CD8-positive, alpha-beta memory T cell (primary cell): ENCODE measurements around the gene DAGLA. TPM values are rescaled to one million over a fixed set of nuclear protein-coding genes. Genes with fewer than 3 reads are reported as not detected.
A peak's percentile ranks its signal among the peaks of the same experiment; 100 is the strongest.

Source experiments
- CTCF ChIA-PET: fragments of 350-600 bp; sonication (Branson Sonifier 250); formaldehyde crosslinking; loops from one replicate; lab custom pipeline; 2021; ENCODE audit warnings: antibody characterized with exemption; lab: Charles Lee
- POLR2A ChIA-PET: fragments of 350-600 bp; sonication (Branson Sonifier 250); formaldehyde crosslinking; loops from one replicate; lab custom pipeline; 2021; ENCODE audit warnings: antibody characterized with exemption; lab: Charles Lee
- DNase-seq, 5 donors: peaks; one replicate each; pipeline versions ENCODE4 v3.0.0 to v3.0.0-alpha.2; 2020 to 2022; ENCODE audit warnings: mixed read lengths in 1 of 5
- H3K27ac ChIP-seq: one replicate; pipeline ENCODE4 v1.7.0; 2013; ENCODE audit warnings: low read depth, mild to moderate bottlenecking, low read length, moderate library complexity
- H3K27me3 ChIP-seq: 2 replicates; pipeline ENCODE4 v1.7.0; 2013; ENCODE audit warnings: low read length, mild to moderate bottlenecking; ENCODE audit not compliant: insufficient read depth, poor library complexity, severe bottlenecking
- H3K36me3 ChIP-seq: 2 replicates; pipeline ENCODE4 v1.7.0; 2013; ENCODE audit warnings: mild to moderate bottlenecking, low read length, moderate library complexity; ENCODE audit not compliant: insufficient read depth
- H3K4me1 ChIP-seq: 2 replicates; pipeline ENCODE4 v1.7.0; 2013; ENCODE audit warnings: mild to moderate bottlenecking, low read length, moderate library complexity; ENCODE audit not compliant: insufficient read depth
- H3K4me3 ChIP-seq: 2 replicates; pipeline ENCODE4 v1.7.0; 2013; ENCODE audit warnings: mild to moderate bottlenecking, low read length
- H3K9me3 ChIP-seq: 2 replicates; pipeline ENCODE4 v1.7.0; 2013; ENCODE audit warnings: mild to moderate bottlenecking, low read length
- H3K27ac Mint-ChIP-seq, 8 donors: one replicate each; pipeline ENCODE4 v1.8.0; 2020 to 2021; ENCODE audit warnings: mixed read lengths in 8 of 8, mild to moderate bottlenecking in 6 of 8, inconsistent platforms in 3 of 8, moderate library complexity in 3 of 8
- H3K27me3 Mint-ChIP-seq, 2 donors: one replicate each; pipeline ENCODE4 v1.8.0; 2020 to 2021; ENCODE audit warnings: mixed read lengths in 2 of 2, mild to moderate bottlenecking in 1 of 2, moderate library complexity in 1 of 2
- H3K36me3 Mint-ChIP-seq, 3 donors: one replicate each; pipeline ENCODE4 v1.8.0; 2020 to 2021; ENCODE audit warnings: mixed read lengths in 3 of 3, inconsistent platforms in 1 of 3, mild to moderate bottlenecking in 1 of 3
- H3K4me1 Mint-ChIP-seq, 3 donors: one replicate each; pipeline ENCODE4 v1.8.0; 2020 to 2021; ENCODE audit warnings: mixed read lengths in 3 of 3, inconsistent platforms in 1 of 3, mild to moderate bottlenecking in 1 of 3
- H3K4me3 Mint-ChIP-seq, 7 donors: one replicate each; pipeline ENCODE4 v1.8.0; 2020 to 2021; ENCODE audit warnings: mixed read lengths in 7 of 7, mild to moderate bottlenecking in 6 of 7, moderate library complexity in 4 of 7, inconsistent platforms in 2 of 7
- H3K9me3 Mint-ChIP-seq, 5 donors: one replicate each; pipeline ENCODE4 v1.8.0; 2020 to 2022; ENCODE audit warnings: mixed read lengths in 5 of 5, mild to moderate bottlenecking in 3 of 5, moderate library complexity in 2 of 5, inconsistent platforms in 1 of 5
- polyA plus RNA-seq: library from polyadenylated mRNA; unstranded; fragments of 300-500 nt; fragmentation: Illumina TruSeq; gene quantifications from one replicate; pipeline ENCODE4 v1.2.3, GENCODE V29; 2021
- total RNA-seq, 2 experiments: library from RNA; stranded (reverse); gene quantifications; one replicate each; pipeline ENCODE4 v1.2.3, GENCODE V29; 2021

Gene DAGLA
- total and polyA plus RNA-seq, 3 experiments from 2014 or later, result 0.11 to 0.20 TPM; not detected in 1

DNA sequence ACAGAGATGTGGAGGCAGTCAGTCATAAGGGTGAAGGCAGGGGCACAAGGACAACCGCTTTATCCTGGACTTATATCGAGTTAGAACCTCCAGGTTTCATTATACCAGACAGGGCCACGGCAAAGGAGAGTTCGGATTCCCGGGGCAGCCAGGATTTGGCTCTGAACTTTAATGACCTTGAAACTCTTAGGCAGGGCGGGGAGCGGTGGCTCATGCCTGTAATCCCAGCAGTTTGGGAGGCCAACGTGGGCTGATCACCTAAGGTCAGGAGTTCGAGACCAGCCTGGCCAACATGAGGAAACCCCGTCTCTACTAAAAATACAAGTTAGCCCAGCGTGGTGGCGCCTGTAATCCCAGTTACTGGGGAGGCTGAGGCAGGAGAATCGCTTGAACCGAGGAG is 71.2 kb downstream of the DAGLA start:
- Mint-ChIP-seq H3K9me3 (no peaks in the 10 kb centered on the region), H3K4me1 (peaks cover 14 to 30% (median 21%) of the 10 kb centered on the region in 3 donors), H3K36me3 (no peaks in the 10 kb centered on the region), H3K27ac (peak overlapping the region in 1 of 8 donors; percentile 15), H3K27me3 (peaks cover 16 to 38% of the 10 kb centered on the region in 2 donors), H3K4me3 (peak overlapping the region; percentile 1 to 81 (median 55))
- no peak overlapping the region for H3K27ac ChIP-seq
- H3K27me3 ChIP-seq, result peaks cover 13% of the 10 kb centered on the region
- POLR2A ChIA-PET, result no interaction called here
- peaks cover 5% of the 10 kb centered on the region for H3K4me1 ChIP-seq
- no peaks in the 10 kb centered on the region for H3K36me3 ChIP-seq
- H3K4me3 ChIP-seq, result no peak overlapping the region
- no peaks in the 10 kb centered on the region for H3K9me3 ChIP-seq
- DNase-seq, result no peak
- CTCF ChIA-PET, result interaction anchor here (1.2 kb wide), 1 partner anchor 30 kb away, joined by 3 read pairs; no protein-coding TSS in a partner anchor

DNA sequence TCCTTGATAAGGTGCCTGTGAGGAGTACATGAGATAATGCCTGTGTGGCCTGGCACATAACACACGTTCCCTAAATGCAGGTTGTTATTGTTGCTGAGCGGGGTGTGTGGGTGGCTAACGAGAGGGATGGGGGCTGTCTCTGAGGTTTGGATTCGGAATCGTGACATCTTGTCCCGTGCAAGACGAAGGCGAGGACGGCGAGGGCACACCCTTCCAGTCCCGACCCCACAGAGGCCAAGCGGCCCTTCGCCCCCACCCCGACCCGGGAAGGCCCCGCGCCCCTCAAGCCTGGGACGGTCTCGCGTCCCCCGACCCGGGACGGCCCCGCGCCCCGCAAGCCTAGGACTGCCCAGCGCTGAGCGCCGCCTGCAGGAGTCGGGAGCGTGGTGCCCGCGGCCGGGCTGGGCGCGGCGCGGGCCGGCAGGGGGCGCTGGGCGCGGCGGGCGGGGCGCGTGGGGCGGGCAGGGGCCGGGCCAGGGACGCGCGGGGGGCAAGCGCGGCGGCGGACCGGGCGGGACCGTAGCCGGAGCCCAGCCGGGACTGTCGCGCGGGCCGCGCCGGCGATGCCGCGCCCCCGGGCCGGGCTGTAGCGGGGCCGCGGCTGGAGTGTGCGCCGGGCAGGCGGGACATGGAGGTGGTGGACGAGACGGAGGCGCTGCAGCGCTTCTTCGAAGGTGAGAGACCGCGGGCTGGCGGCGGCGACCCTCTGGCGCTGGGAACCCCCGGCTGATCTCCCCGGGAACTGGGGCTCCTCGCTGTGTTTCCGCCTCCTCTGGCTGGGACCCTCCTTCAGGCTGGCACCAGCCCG is 72.1 kb downstream of the DAGLA start, which contains the start of gene MYRF:
TSS of gene MYRF (plus strand) at position 520 of the 808 bp plus-strand sequence. CDS start at position 629, 109 bp downstream.
- Mint-ChIP-seq H3K4me1 (peaks cover 17 to 33% (median 25%) of the 10 kb centered on the region in 3 donors), H3K27ac (peak within 1 kb of the TSS in 5 of 8 donors; percentile 55 to 81 (median 73)), H3K4me3 (peak within 1 kb of the TSS; percentile 69 to 90 (median 80)), H3K27me3 (peaks cover 16 to 38% of the 10 kb centered on the region in 2 donors), H3K9me3 (no peaks in the 10 kb centered on the region), H3K36me3 (no peaks in the 10 kb centered on the region)
- DNase-seq, result peak; percentile 38 to 57 (median 50)
- no peaks in the 10 kb centered on the region for H3K9me3 ChIP-seq
- peak within 1 kb of the TSS; percentile 12 for H3K4me3 ChIP-seq
- peaks cover 5% of the 10 kb centered on the region for H3K4me1 ChIP-seq
- ChIA-PET CTCF (no interaction called here), POLR2A (no interaction called here)
- H3K36me3 ChIP-seq, result no peaks in the 10 kb centered on the region
- peaks cover 13% of the 10 kb centered on the region for H3K27me3 ChIP-seq
- H3K27ac ChIP-seq, result peak within 1 kb of the TSS; percentile 51

DNA sequence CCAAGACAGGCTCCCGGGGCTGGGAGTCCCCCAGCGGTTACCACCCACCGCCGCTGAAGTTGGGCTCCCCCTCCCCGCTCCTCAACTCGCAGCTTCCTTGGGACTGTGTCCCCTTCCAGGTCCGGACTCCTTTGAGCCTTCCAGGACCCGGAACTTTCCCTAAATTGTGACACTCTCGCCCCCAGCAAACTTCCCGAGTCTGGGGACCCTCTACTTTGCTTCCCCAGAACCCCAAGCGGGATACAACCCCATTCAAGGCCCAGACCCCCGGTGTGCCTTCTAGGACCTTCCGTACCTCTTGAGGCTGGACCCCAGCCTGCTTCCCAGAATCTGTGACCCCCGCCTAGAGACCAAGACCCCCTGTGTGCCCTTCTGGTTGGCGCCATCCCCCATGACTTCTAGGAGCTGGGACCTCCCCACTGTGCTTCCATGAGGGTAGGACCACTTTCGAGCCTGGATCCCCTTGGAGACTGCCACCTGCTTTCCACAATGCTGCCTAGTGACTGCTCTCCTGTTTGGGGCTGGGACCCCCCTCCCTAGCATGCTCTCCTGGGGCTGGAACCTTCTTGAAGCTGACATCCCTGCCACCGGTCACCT is 72.8 kb downstream of the DAGLA start:
- H3K4me1 ChIP-seq, result peaks cover 5% of the 10 kb centered on the region
- H3K9me3 ChIP-seq, result no peaks in the 10 kb centered on the region
- H3K4me1 Mint-ChIP-seq, result peaks cover 17 to 33% (median 25%) of the 10 kb centered on the region in 3 donors
- peaks cover 13% of the 10 kb centered on the region for H3K27me3 ChIP-seq
- ChIA-PET CTCF (interaction anchor here (0.8 kb wide), 1 partner anchor 26 kb away, joined by 3 read pairs; no protein-coding TSS in a partner anchor), POLR2A (no interaction called here)
- no peaks in the 10 kb centered on the region for H3K9me3 Mint-ChIP-seq
- no peaks in the 10 kb centered on the region for H3K36me3 Mint-ChIP-seq
- no peak for DNase-seq
- H3K4me3 Mint-ChIP-seq, result peak overlapping the region; percentile 65 to 90 (median 75)
- peak overlapping the region; percentile 51 for H3K27ac ChIP-seq
- peaks cover 16 to 36% of the 10 kb centered on the region in 2 donors for H3K27me3 Mint-ChIP-seq
- H3K36me3 ChIP-seq, result no peaks in the 10 kb centered on the region
- H3K27ac Mint-ChIP-seq, result peak overlapping the region in 4 of 8 donors; percentile 33 to 81 (median 72)
- H3K4me3 ChIP-seq, result no peak overlapping the region

DNA sequence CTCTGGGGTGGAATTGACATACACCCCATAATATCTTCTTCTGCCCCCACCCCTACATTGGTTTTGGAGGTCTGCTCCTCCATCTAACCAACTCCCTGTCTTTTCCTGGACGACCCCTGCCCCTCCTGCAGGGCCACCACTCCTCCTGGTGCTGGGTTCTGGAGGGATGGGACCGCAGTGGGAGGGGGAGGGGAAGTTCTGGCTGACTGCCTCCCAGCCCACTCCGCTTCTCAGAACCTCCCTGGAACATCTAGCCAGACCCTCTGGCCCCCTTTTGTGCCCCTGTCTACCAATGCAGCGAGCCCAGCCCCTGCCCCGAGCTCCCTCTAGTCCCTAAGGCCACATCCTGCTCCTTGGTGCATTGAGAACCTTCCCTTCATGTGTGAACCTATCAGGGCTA is 73.5 kb downstream of the DAGLA start:
- Mint-ChIP-seq H3K4me1 (peaks cover 17 to 33% (median 25%) of the 10 kb centered on the region in 3 donors), H3K4me3 (peak overlapping the region; percentile 65 to 90 (median 75)), H3K9me3 (no peaks in the 10 kb centered on the region), H3K36me3 (no peaks in the 10 kb centered on the region), H3K27me3 (peaks cover 16 to 36% of the 10 kb centered on the region in 2 donors), H3K27ac (peak overlapping the region in 4 of 8 donors; percentile 33 to 70 (median 44))
- no peak overlapping the region for H3K4me3 ChIP-seq
- DNase-seq, result no peak
- no peaks in the 10 kb centered on the region for H3K36me3 ChIP-seq
- peaks cover 5% of the 10 kb centered on the region for H3K4me1 ChIP-seq
- POLR2A ChIA-PET, result no interaction called here
- H3K27ac ChIP-seq, result peak overlapping the region; percentile 51
- CTCF ChIA-PET, result interaction anchor here (0.8 to 1.5 kb wide), 2 partner anchors 10 to 25 kb away, joined by 3 read pairs; no protein-coding TSS in a partner anchor
- H3K27me3 ChIP-seq, result peaks cover 13% of the 10 kb centered on the region
- H3K9me3 ChIP-seq, result no peaks in the 10 kb centered on the region

DNA sequence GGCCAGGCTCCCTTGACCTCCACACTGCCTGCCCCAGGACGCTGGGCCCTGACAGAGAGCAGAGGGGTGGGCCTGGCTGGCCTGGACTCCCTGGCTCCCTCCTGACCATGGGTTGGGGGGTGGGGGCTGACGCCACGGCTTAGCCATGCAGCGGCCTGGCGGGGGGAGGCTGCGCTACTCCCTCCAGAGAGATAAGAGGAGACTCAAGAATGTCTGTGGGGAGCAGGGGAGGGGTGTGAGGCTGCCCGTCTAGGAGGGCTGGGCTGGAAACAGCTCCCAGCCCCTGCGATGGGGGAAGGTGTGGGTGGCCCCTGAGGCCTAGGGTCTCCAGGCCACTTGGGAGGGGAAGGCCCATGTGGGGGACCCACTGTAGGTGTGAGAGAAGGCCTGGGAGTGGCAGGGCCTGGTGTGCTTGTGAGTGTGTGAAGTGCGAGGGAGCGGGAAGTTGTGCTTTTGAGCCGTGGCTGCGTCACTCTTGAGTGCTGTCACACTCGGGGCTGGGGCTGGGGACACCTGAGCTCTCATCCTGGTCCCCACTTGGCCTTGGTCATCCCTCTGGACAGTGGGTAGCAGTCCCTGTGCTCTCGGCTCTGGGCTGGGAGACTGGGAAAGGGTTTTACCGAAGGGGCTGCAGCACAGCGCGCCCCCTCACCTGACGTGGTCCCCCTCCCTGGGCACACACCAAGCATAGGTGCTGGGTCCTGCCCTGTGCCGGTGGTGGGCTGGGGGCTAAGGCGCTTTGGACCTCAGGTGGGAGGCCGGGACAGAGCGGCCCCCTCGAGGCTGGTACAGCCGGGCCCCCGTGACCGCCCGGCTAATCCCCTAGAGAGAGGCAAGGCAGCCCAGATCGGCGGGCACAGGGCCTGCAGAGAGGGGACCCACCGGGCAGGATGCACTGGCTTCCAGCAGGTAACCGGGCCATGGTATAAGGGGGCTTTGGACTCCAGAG is 74.6 kb downstream of the DAGLA start:
- H3K27ac ChIP-seq, result peak overlapping the region; percentile 47
- H3K36me3 Mint-ChIP-seq, result no peaks in the 10 kb centered on the region
- H3K4me3 ChIP-seq, result no peak overlapping the region
- ChIA-PET CTCF (interaction anchor here (1.5 kb wide), 1 partner anchor 11 kb away, joined by 3 read pairs; no protein-coding TSS in a partner anchor), POLR2A (no interaction called here)
- peak overlapping the region in 1 of 8 donors; percentile 29 for H3K27ac Mint-ChIP-seq
- H3K27me3 ChIP-seq, result peaks cover 13% of the 10 kb centered on the region
- peaks cover 9 to 28% of the 10 kb centered on the region in 2 donors for H3K27me3 Mint-ChIP-seq
- no peaks in the 10 kb centered on the region for H3K9me3 Mint-ChIP-seq
- DNase-seq, result no peak
- peaks cover 5% of the 10 kb centered on the region for H3K4me1 ChIP-seq
- peak overlapping the region in 1 of 7 donors; percentile 27 for H3K4me3 Mint-ChIP-seq
- peaks cover 17 to 33% (median 25%) of the 10 kb centered on the region in 3 donors for H3K4me1 Mint-ChIP-seq
- no peaks in the 10 kb centered on the region for H3K36me3 ChIP-seq
- H3K9me3 ChIP-seq, result no peaks in the 10 kb centered on the region

DNA sequence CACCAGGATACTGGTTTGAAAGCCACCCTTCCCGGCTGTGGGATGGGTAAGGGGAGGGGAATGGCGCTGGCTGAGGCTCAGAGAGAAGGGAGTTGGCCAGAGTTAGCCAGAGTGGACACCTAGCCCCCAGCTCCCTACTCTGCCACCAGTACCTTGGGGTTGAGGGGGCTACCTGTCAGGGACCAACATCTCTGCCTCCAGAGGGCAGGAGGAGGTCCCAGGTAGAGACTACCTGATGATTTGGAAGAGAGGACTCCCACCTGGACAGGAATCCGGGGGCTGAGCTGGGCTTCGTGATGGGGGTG is 75.9 kb downstream of the DAGLA start:
- peaks cover 5% of the 10 kb centered on the region for H3K4me1 ChIP-seq
- no peak for DNase-seq
- no peaks in the 10 kb centered on the region for H3K36me3 ChIP-seq
- Mint-ChIP-seq H3K9me3 (no peaks in the 10 kb centered on the region), H3K36me3 (no peaks in the 10 kb centered on the region), H3K27me3 (peaks cover 8 to 22% of the 10 kb centered on the region in 2 donors), H3K4me3 (no peak overlapping the region), H3K27ac (peak overlapping the region in 2 of 8 donors; percentile 14 to 87), H3K4me1 (peaks cover 17 to 29% (median 22%) of the 10 kb centered on the region in 3 donors)
- peaks cover 6% of the 10 kb centered on the region for H3K27me3 ChIP-seq
- H3K27ac ChIP-seq, result no peak overlapping the region
- ChIA-PET CTCF (interaction anchor here (1.2 kb wide), 2 partner anchors 33 to 353 kb away, joined by 3 read pairs; no protein-coding TSS in a partner anchor), POLR2A (no interaction called here)
- no peak overlapping the region for H3K4me3 ChIP-seq
- H3K9me3 ChIP-seq, result no peaks in the 10 kb centered on the region

DNA sequence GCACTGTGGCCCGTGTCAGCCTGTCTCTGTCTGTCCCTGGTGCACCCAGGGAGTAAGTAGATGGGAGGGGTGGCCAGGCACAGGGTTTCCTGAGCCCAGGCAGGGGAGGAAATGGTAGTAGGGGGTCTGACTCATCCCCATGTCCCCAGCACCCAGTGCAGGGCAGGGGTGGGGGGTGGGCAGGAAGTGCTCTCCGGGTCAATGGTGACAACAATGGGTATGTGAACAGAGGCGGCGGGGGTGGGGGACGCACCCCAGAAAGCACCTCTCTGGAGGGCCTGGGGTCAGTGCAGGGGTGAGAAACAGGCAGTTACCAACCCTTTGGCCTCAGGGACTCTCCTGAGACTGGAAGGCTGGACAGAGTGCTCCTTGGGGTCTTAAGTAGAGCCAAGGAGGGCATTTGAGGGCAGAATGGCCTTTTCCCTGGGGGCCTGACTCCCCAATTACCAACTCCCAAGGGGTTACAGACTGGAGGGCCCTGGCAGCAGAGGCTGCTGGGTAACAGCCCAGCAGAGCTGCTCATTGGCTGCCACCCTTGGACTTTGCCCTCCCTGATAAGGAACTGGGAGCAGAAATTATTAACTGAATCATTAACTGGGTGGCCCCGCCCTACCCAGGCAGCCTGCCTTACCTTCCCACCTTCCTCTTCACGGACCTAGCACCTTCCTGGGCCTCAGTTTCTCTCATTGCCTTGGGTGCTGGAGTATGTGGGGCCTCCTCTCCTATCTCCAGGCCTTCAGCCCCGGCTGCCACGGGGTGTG is 76.4 kb downstream of the DAGLA start:
- peak overlapping the region in 5 of 8 donors; percentile 14 to 87 (median 38) for H3K27ac Mint-ChIP-seq
- POLR2A ChIA-PET, result no interaction called here
- H3K4me1 ChIP-seq, result peaks cover 5% of the 10 kb centered on the region
- no peaks in the 10 kb centered on the region for H3K36me3 ChIP-seq
- DNase-seq, result peak in 1 of 5 donors; percentile 56
- peaks cover 8 to 19% of the 10 kb centered on the region in 2 donors for H3K27me3 Mint-ChIP-seq
- peak overlapping the region in 1 of 7 donors; percentile 19 for H3K4me3 Mint-ChIP-seq
- H3K27ac ChIP-seq, result no peak overlapping the region
- no peaks in the 10 kb centered on the region for H3K36me3 Mint-ChIP-seq
- no peak overlapping the region for H3K4me3 ChIP-seq
- H3K27me3 ChIP-seq, result peaks cover 5% of the 10 kb centered on the region
- no peaks in the 10 kb centered on the region for H3K9me3 Mint-ChIP-seq
- no peaks in the 10 kb centered on the region for H3K9me3 ChIP-seq
- peaks cover 17 to 26% (median 19%) of the 10 kb centered on the region in 3 donors for H3K4me1 Mint-ChIP-seq
- CTCF ChIA-PET, result interaction anchor here (1.2 kb wide), 2 partner anchors 33 to 352 kb away, joined by 3 read pairs; no protein-coding TSS in a partner anchor
